ENCODE results near the gene CTBP2. TPM values are rescaled to one million over a fixed set of nuclear protein-coding genes. Genes with fewer than 3 reads are reported as not detected.
"Not testable (repeated sequence)": the region's sequence is repeated elsewhere in the genome, so short reads cannot be mapped to it uniquely, and the experiment has no call there.

CTBP2 gene
- total and polyA plus RNA-seq, 3 experiments from 2014 or later: 1.4 to 2.8 (median 1.8) TPM

DNA sequence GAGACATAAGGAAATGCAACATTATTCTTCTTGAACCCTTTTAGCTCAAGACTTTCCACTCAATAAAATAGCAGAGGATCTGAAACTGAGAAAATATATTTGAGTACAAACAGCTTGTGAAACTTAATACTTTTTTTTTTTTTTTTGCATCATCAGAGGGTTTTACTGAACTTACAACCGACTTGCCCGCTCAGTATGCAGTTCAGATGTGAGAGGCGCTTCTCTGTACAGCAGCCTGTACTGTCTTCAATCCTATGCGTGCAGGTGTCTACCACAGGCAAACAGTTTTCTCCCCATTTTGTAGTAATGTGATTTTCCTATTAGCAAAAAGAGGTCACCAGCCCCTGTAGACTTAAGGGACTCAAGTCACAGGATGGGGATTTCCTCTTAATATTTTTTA, 171.6 kb downstream of the CTBP2 start:
- H3K4me3 ChIP-seq (ENCODE audit: low read length); H3K27me3 ChIP-seq (ENCODE audit: insufficient read depth, low read length, poor library complexity, severe bottlenecking); H3K27me3 Mint-ChIP-seq; CTCF ChIA-PET; H3K36me3 ChIP-seq (ENCODE audit: insufficient read depth, low read length); H3K9me3 ChIP-seq (ENCODE audit: low read length); H3K4me1 ChIP-seq (ENCODE audit: insufficient read depth, low read length); DNase-seq; H3K4me1 Mint-ChIP-seq; H3K9me3 Mint-ChIP-seq; H3K27ac ChIP-seq (ENCODE audit: low read depth, low read length); POLR2A ChIA-PET; H3K4me3 Mint-ChIP-seq: not testable (repeated sequence)
- Mint-ChIP-seq H3K36me3 (peaks cover 11 to 61% (median 23%) of the 10 kb centered on the region in 3 donors), H3K27ac (peak overlapping the region in 1 of 8 donors; percentile 50)

DNA sequence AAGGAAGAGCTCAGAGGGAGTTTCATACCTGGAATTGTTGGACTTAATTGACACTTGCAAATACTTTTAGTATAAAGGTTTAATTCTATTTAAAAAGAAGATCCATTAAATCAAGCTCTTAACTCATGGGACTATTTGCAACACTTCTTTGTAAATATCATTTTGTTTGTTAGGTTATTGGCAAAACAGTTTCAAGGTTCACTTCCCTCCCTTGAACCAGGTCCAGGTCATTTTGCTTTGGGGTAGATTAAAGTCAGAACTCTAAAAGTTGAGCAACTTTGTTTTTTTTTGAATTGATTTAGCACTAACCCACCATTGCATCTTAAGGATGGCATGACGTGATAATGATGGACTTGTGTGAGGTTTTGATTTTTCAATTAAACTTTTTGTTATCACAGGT, 172.6 kb downstream of the CTBP2 start:
- Mint-ChIP-seq H3K36me3 (peaks cover 15 to 71% (median 31%) of the 10 kb centered on the region in 3 donors), H3K4me3 (no peak overlapping the region), H3K27ac (no peak overlapping the region), H3K4me1 (no peaks in the 10 kb centered on the region), H3K9me3 (no peaks in the 10 kb centered on the region), H3K27me3 (no peaks in the 10 kb centered on the region)
- ChIA-PET CTCF (no interaction called here), POLR2A (no interaction called here)
- Histone ChIP-seq H3K9me3 (ENCODE audit: low read length) (no peaks in the 10 kb centered on the region), H3K36me3 (ENCODE audit: insufficient read depth, low read length) (peaks cover 19% of the 10 kb centered on the region), H3K4me1 (ENCODE audit: insufficient read depth, low read length) (no peaks in the 10 kb centered on the region), H3K4me3 (ENCODE audit: low read length) (no peak overlapping the region), H3K27ac (ENCODE audit: low read depth, low read length) (no peak overlapping the region), H3K27me3 (ENCODE audit: insufficient read depth, low read length, poor library complexity, severe bottlenecking) (no peaks in the 10 kb centered on the region)
- no peak for DNase-seq

DNA sequence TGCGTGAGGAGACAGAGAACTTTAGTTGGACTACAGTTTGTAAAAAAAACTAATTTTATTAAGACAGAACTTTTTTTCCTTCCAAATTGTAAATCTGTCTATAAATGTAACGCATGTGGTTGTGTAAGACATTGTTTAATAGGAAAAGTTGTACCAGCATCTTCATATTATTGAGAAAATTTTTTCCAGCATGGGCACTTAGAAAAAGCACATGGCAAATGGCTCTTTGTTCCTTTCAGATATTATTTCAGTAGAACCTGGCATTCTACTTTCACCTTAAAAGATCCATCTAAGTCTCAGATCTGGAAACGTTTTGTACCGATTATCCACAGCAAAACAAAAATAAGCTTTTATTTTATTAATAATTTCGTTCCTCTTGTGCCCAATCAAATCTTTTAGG, 175.2 kb downstream of the CTBP2 start:
- H3K9me3 Mint-ChIP-seq: no peaks in the 10 kb centered on the region
- DNase-seq: no peak
- Histone ChIP-seq H3K4me1 (ENCODE audit: insufficient read depth, low read length) (no peaks in the 10 kb centered on the region), H3K9me3 (ENCODE audit: low read length) (no peaks in the 10 kb centered on the region), H3K4me3 (ENCODE audit: low read length) (no peak overlapping the region), H3K27me3 (ENCODE audit: insufficient read depth, low read length, poor library complexity, severe bottlenecking) (no peaks in the 10 kb centered on the region), H3K27ac (ENCODE audit: low read depth, low read length) (no peak overlapping the region), H3K36me3 (ENCODE audit: insufficient read depth, low read length) (peaks cover 30% of the 10 kb centered on the region)
- CTCF ChIA-PET: no interaction called here
- H3K4me1 Mint-ChIP-seq: peaks cover under 1 to 2% (median 2%) of the 10 kb centered on the region in 3 donors
- H3K36me3 Mint-ChIP-seq: peaks cover 18 to 89% (median 39%) of the 10 kb centered on the region in 3 donors
- no peak overlapping the region for H3K4me3 Mint-ChIP-seq
- H3K27ac Mint-ChIP-seq: no peak overlapping the region
- POLR2A ChIA-PET: no interaction called here
- no peaks in the 10 kb centered on the region for H3K27me3 Mint-ChIP-seq

DNA sequence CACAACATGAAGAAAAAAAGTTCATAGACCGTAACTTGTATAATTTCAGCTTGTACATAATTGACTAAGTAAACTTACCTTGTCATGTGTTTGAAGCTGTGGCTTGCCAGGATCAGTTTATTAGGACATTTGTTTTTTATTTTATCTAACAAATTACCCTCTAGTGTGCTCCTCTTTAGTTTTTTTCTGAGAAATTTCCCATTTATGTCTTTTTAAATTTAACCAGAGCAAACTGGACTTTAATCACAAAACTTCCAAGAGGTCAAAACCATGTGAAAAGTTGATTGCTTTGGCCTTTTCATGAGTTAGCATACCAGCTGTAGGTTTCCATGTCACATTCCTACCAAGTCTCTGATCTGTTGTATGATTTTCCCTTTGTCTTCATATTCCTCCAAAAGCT, 176.0 kb downstream of the CTBP2 start:
- POLR2A ChIA-PET: no interaction called here

DNA sequence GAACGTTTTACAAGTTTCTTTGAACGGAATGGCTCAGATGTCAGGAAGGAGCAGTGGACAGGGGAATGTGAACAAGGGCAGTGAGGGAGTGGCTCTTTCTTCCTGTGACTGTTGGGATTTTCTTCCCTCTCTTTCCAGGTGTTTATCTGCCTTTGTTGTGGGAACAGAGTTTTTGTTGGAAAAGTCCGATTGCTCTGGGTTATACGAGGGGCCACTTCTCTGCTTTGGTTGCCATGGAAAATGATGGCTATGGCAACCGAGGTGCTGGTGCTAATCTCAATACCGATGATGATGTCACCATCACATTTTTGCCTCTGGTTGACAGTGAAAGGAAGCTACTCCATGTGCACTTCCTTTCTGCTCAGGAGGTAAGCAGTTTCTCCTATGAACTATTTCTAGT, 177.0 kb downstream of the CTBP2 start:
- POLR2A ChIA-PET: no interaction called here
- no peak for DNase-seq
- Mint-ChIP-seq H3K9me3 (no peaks in the 10 kb centered on the region), H3K27me3 (no peaks in the 10 kb centered on the region), H3K4me1 (peaks cover 10 to 13% (median 12%) of the 10 kb centered on the region in 3 donors), H3K36me3 (peaks cover 18 to 86% (median 36%) of the 10 kb centered on the region in 3 donors), H3K4me3 (no peak overlapping the region), H3K27ac (peak overlapping the region in 3 of 8 donors; percentile 17 to 39 (median 24))
- Histone ChIP-seq H3K36me3 (ENCODE audit: insufficient read depth, low read length) (peaks cover 33% of the 10 kb centered on the region), H3K4me3 (ENCODE audit: low read length) (no peak overlapping the region), H3K4me1 (ENCODE audit: insufficient read depth, low read length) (no peaks in the 10 kb centered on the region), H3K27ac (ENCODE audit: low read depth, low read length) (no peak overlapping the region), H3K9me3 (ENCODE audit: low read length) (no peaks in the 10 kb centered on the region), H3K27me3 (ENCODE audit: insufficient read depth, low read length, poor library complexity, severe bottlenecking) (no peaks in the 10 kb centered on the region)
- CTCF ChIA-PET: interaction anchor here (0.7 to 1.3 kb wide), 2 partner anchors 9 to 740 kb away, joined by 3 read pairs; no protein-coding TSS in a partner anchor

More for the DNA sequence above, 176.0 kb downstream of the CTBP2 start:
- Mint-ChIP-seq H3K27me3 (no peaks in the 10 kb centered on the region), H3K27ac (no peak overlapping the region), H3K4me3 (no peak overlapping the region), H3K36me3 (peaks cover 18 to 90% (median 40%) of the 10 kb centered on the region in 3 donors), H3K9me3 (no peaks in the 10 kb centered on the region), H3K4me1 (peaks cover 6 to 7% (median 6%) of the 10 kb centered on the region in 3 donors)
- CTCF ChIA-PET: interaction anchor here (1.3 kb wide), 1 partner anchor 8 kb away, joined by 3 read pairs; no protein-coding TSS in a partner anchor
- DNase-seq: no peak
- H3K27me3 ChIP-seq (ENCODE audit: insufficient read depth, low read length, poor library complexity, severe bottlenecking): no peaks in the 10 kb centered on the region
- no peaks in the 10 kb centered on the region for H3K9me3 ChIP-seq (ENCODE audit: low read length)
- H3K4me3 ChIP-seq (ENCODE audit: low read length): no peak overlapping the region
- peaks cover 30% of the 10 kb centered on the region for H3K36me3 ChIP-seq (ENCODE audit: insufficient read depth, low read length)
- H3K4me1 ChIP-seq (ENCODE audit: insufficient read depth, low read length): no peaks in the 10 kb centered on the region
- H3K27ac ChIP-seq (ENCODE audit: low read depth, low read length): no peak overlapping the region

DNA sequence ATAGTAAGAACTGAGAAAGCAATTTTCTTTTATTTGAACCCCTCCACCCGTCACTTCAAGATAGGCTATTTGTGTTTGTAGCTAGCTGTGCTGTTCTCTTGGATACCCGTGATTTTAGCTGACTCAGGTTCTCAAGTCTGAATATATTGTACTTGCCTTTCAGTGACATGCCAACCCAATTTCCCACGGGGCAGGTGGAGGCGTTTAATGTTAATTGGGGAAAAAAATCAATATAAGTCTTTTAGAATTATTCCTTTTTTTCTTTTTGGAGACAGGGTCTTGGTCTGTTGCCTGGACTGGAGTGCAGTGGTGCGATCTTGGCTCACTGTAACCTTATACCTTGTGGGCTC, 182.0 kb downstream of the CTBP2 start:
- Mint-ChIP-seq H3K27ac (peak overlapping the region in 1 of 8 donors; percentile 82), H3K4me3 (no peak overlapping the region), H3K36me3 (peaks cover 7 to 77% (median 21%) of the 10 kb centered on the region in 3 donors), H3K9me3 (no peaks in the 10 kb centered on the region), H3K27me3 (no peaks in the 10 kb centered on the region), H3K4me1 (peaks cover 35 to 52% (median 42%) of the 10 kb centered on the region in 3 donors)
- Histone ChIP-seq H3K36me3 (ENCODE audit: insufficient read depth, low read length) (peaks cover 19% of the 10 kb centered on the region), H3K4me1 (ENCODE audit: insufficient read depth, low read length) (peaks cover 20% of the 10 kb centered on the region), H3K27me3 (ENCODE audit: insufficient read depth, low read length, poor library complexity, severe bottlenecking) (no peaks in the 10 kb centered on the region), H3K27ac (ENCODE audit: low read depth, low read length) (no peak overlapping the region), H3K4me3 (ENCODE audit: low read length) (no peak overlapping the region), H3K9me3 (ENCODE audit: low read length) (no peaks in the 10 kb centered on the region)
- CTCF ChIA-PET: no interaction called here
- DNase-seq: no peak
- POLR2A ChIA-PET: no interaction called here

DNA sequence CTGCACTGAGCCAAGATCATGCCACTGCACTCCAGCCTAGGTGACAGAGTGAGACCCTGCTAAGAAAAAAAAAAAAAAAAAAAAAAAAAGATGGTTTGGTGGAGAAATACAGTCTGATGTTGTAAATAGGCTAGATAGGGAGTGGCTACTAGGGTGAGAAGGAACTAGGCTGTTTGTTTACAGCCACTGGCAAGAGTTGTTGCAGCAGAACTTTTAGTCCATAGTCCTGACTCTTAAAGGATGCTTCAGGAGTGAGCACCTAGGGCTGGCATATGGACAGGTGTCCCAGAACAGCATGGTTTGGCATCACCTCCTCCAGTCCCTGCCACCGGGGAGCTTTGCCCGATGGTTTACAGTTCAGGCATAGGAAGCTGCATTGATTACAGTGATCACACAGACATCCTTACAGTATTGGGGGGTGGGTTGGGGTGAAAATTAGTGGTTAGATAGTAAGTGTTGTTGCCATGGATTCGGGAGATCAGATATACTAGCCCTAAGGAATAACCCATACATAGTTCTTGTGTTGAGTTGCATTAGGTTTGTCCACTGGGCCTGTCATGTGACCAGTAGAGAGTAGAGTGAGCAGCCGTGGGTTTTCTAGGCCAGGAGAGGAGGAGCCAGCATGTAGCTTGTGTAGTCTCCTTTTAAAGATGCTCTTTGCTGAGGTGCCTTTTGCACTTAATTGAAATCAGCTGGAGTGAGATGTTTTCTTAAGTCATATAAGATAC, 182.6 kb downstream of the CTBP2 start:
- Histone ChIP-seq H3K9me3 (ENCODE audit: low read length) (no peaks in the 10 kb centered on the region), H3K27me3 (ENCODE audit: insufficient read depth, low read length, poor library complexity, severe bottlenecking) (no peaks in the 10 kb centered on the region), H3K27ac (ENCODE audit: low read depth, low read length) (no peak overlapping the region), H3K36me3 (ENCODE audit: insufficient read depth, low read length) (peaks cover 14% of the 10 kb centered on the region), H3K4me3 (ENCODE audit: low read length) (no peak overlapping the region), H3K4me1 (ENCODE audit: insufficient read depth, low read length) (peaks cover 20% of the 10 kb centered on the region)
- H3K4me1 Mint-ChIP-seq: peaks cover 35 to 52% (median 42%) of the 10 kb centered on the region in 3 donors
- CTCF ChIA-PET: interaction anchor here (0.7 kb wide), 1 partner anchor 14 kb away, joined by 4 read pairs; no protein-coding TSS in a partner anchor
- peaks cover 4 to 75% (median 19%) of the 10 kb centered on the region in 3 donors for H3K36me3 Mint-ChIP-seq
- H3K27ac Mint-ChIP-seq: peak overlapping the region in 4 of 8 donors; percentile 0 to 82 (median 56)
- H3K27me3 Mint-ChIP-seq: no peaks in the 10 kb centered on the region
- no peak for DNase-seq
- H3K4me3 Mint-ChIP-seq: peak overlapping the region in 2 of 7 donors; percentile 25 to 41
- H3K9me3 Mint-ChIP-seq: no peaks in the 10 kb centered on the region
- POLR2A ChIA-PET: no interaction called here

DNA sequence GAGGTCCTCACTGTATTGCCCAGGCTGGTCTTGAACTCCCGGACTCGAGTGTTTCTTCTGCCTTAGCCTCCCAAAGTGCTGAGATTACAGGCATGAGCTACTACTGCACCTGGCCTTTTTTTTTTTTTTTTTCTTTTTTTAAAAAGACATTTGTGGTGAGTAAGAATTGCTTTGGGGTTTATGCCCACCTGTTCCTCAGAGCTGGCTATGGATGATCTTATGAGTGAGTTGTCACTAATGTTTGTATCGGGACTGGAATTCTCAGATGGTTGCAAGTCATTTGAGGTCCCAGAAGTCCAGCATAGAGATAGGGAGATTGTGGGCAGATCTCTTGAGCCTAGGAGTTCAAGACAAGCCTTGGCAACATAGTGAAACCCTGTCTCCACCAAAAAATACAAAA, 183.2 kb downstream of the CTBP2 start:
- peaks cover 10% of the 10 kb centered on the region for H3K36me3 ChIP-seq (ENCODE audit: insufficient read depth, low read length)
- peaks cover 20% of the 10 kb centered on the region for H3K4me1 ChIP-seq (ENCODE audit: insufficient read depth, low read length)
- no peaks in the 10 kb centered on the region for H3K9me3 Mint-ChIP-seq
- H3K27me3 Mint-ChIP-seq: no peaks in the 10 kb centered on the region
- no peaks in the 10 kb centered on the region for H3K9me3 ChIP-seq (ENCODE audit: low read length)
- no peak overlapping the region for H3K4me3 Mint-ChIP-seq
- no peak for DNase-seq
- H3K27ac ChIP-seq (ENCODE audit: low read depth, low read length): no peak overlapping the region
- no peak overlapping the region for H3K4me3 ChIP-seq (ENCODE audit: low read length)
- H3K27me3 ChIP-seq (ENCODE audit: insufficient read depth, low read length, poor library complexity, severe bottlenecking): no peaks in the 10 kb centered on the region
- H3K36me3 Mint-ChIP-seq: peaks cover 0 to 74% (median 18%) of the 10 kb centered on the region in 3 donors
- POLR2A ChIA-PET: no interaction called here
- H3K27ac Mint-ChIP-seq: peak overlapping the region in 6 of 8 donors; percentile 0 to 94 (median 44)
- peaks cover 35 to 55% (median 42%) of the 10 kb centered on the region in 3 donors for H3K4me1 Mint-ChIP-seq
- CTCF ChIA-PET: interaction anchor here (0.7 kb wide), 1 partner anchor 15 kb away, joined by 4 read pairs; no protein-coding TSS in a partner anchor
